ENCODE measurements around the gene ISOC2.
"Not testable (repeated sequence)": the region's sequence is repeated elsewhere in the genome, so short reads cannot be mapped to it uniquely, and the experiment has no call there.

The ISOC2 gene

GRCh38 chr19:55448175-55448490, 13.3 kb downstream of the ISOC2 start:
- not testable (repeated sequence) for DNase-seq

GRCh38 chr19:55447421-55448174, 13.8 kb downstream of the ISOC2 start:
- intact Hi-C loops (cut with DNase I): no loop called here
- peak; percentile 57 to 90 (median 78) for DNase-seq

More at GRCh38 chr19:55448175-55448490, 13.3 kb downstream of the ISOC2 start:
- intact Hi-C loops (cut with DNase I): not testable (repeated sequence)

GRCh38 chr19:55446060-55446459, 15.4 kb downstream of the ISOC2 start:
- no peak for DNase-seq
- intact Hi-C loops (cut with DNase I): no loop called here

GRCh38 chr19:55444646-55445045, 16.8 kb downstream of the ISOC2 start:
- peak in 8 of 42 donors; percentile 51 to 70 (median 59) for DNase-seq
- intact Hi-C loops (cut with DNase I): no loop called here

GRCh38 chr19:55443824-55444480, 17.5 kb downstream of the ISOC2 start:
- DNase-seq: no peak
- intact Hi-C loops (cut with DNase I): no loop called here

DNA sequence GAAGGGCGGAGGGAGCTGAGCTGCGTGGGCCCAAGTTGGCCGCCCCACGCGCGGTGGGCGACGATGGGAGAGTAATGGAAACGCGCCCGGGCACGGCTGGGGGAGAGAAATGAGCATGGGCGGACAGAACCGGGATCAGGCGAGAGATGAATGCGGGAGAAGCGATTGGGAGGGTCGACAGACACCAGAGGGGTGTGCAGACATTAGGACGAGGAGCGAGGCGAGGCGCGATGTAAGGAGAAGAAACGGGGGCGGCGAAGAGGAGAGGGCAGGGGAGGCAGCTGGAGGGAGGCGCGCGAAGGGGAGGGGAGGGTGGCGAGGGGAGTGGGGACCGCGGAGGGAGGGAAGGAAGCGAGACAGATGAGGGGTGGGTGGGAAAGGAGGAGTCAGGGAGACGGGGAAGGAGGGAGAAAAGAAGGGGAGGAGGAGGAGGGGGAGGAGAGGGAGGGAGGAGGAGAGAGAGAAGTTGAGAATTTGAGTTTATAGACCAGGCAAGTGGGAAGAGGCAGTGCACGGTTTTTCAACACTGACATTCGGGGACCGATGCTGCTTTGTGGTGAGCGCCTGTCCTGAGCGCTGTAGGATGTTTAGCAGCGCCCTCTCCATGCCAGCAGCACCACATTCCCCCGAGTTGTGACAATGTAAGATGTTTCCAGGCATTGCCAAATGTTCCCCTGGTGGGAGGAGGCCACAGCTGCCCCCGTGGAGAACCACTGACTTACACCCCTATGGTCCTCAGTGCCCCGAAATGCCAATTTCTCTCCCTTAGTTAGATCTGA, 18.2 kb downstream of the ISOC2 start, which contains the start of gene SHISA7:
Gene SHISA7 (minus strand): TSS at position 256 of the 779 bp plus-strand sequence. CDS start 437 bp downstream, outside the sequence.
- intact Hi-C loops (cut with DNase I): no loop called here
- peak in 36 of 42 donors; percentile 42 to 82 (median 65) for DNase-seq

DNA sequence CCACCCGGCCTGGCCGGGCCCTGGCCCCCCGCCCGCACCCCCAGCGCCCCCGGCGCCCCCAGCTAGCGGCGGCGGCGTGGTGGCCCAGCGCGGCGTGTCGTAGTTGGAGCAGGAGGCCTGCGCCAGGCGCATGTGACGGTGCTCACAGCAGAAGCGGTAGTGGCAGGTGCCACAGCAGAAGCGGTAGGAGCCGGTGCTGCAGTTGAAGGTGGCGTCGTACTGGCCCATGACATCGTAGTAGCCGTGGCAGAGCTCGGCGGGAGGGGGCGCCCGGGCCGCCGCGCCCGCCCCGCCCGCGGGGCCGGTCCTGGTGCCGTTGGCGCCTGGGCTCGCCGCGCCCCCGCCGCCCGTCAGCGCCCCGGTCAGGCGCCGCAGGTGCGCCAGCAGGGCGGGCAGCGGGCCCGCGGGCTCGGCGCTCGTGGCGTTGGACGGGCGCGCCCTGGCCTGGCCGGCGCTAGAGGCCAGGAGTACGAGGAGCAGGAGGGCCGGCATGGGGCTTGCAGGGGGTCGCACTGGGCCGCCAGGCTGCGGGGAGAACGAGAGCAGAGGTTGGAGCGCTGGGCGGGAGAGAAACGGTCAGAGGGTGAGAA, 19.0 kb downstream of the ISOC2 start:
- intact Hi-C loops (cut with DNase I): no loop called here
- peak in 13 of 42 donors; percentile 31 to 67 (median 54) for DNase-seq

GRCh38 chr19:55441692-55442321, 19.6 kb downstream of the ISOC2 start:
- peak in 22 of 42 donors; percentile 34 to 84 (median 58) for DNase-seq
- intact Hi-C loops (cut with DNase I): no loop called here

GRCh38 chr19:55441319-55441691, 20.1 kb downstream of the ISOC2 start:
- no peak for DNase-seq
- intact Hi-C loops (cut with DNase I): no loop called here

- intact Hi-C loops (cut with DNase I): no loop called here
- DNase-seq: peak in 3 of 42 donors; percentile 19 to 41 (median 25)
Observed at GRCh38 chr19:55440411-55441105, 20.9 kb downstream of the ISOC2 start.

DNA sequence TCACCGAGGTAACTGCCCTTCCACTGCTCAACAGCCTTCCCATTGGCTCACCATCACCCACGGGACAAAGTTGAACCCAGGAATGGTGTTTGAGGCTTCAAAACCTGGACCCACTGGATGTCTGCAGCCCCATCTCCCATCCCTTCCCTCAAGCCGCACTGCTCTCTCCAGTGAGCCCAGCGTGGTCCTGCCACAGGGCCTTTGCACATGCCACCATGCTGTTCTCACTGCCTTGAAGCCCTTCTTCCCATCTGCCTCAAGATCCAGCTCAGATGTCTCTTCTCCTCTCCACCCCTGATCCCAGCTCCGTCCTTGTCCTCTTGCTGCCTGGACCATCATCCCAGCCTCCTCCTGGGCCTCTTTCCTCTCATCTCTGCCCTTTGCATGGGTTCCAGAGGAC, 22.4 kb downstream of the ISOC2 start:
- intact Hi-C loops (cut with DNase I): no loop called here
- no peak for DNase-seq

DNA sequence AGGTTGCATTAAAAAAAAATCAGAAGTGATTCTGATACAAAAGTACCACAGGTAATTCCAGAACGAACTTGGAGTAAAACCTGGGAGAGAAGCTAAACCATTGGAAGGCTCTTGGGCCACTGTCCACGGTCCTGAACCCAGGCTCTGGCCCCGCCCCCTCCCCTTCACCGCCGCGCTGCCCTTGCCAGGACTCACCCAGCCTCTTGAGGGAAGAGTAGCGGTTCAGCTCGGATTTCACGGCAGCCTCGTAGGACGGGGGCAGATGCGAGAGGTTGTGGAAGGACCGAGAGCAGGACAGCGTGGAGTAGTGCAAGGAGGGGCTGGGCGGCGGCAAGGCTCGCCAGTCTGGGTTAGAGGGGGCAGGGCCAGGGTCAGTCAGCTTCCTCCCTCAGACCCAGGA, 24.0 kb downstream of the ISOC2 start:
- intact Hi-C loops (cut with DNase I): no loop called here
- DNase-seq: peak in 10 of 42 donors; percentile 43 to 86 (median 60)

GRCh38 chr19:55436847-55437246, 24.6 kb downstream of the ISOC2 start:
- intact Hi-C loops (cut with DNase I): no loop called here
- DNase-seq: no peak

- intact Hi-C loops (cut with DNase I): no loop called here
- no peak for DNase-seq
Observed at GRCh38 chr19:55435020-55435419, 26.4 kb downstream of the ISOC2 start.

GRCh38 chr19:55434356-55434919, 27.0 kb downstream of the ISOC2 start:
- intact Hi-C loops (cut with DNase I): no loop called here
- no peak for DNase-seq

DNA sequence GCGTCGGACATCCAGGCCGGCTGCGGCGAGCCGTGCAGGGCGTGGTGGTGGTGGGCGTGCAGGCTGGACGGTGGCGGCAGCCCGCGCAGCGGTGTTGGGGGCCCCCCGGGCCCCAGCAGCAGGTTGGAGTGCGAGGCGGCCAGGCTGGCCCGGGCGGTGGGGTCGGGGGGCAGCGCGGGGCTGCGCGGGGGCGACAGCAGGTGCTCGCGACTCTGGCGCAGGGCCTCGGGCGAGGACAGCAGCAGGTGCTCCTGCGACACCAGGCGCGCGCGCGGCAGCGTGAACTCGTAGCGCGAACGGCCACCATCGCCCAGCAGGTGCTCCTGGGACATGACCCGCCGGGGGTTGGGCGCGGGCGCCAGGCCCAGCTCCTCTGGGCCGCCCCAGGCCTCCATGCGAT, 28.1 kb downstream of the ISOC2 start:
- DNase-seq: no peak
- intact Hi-C loops (cut with DNase I): no loop called here

DNA sequence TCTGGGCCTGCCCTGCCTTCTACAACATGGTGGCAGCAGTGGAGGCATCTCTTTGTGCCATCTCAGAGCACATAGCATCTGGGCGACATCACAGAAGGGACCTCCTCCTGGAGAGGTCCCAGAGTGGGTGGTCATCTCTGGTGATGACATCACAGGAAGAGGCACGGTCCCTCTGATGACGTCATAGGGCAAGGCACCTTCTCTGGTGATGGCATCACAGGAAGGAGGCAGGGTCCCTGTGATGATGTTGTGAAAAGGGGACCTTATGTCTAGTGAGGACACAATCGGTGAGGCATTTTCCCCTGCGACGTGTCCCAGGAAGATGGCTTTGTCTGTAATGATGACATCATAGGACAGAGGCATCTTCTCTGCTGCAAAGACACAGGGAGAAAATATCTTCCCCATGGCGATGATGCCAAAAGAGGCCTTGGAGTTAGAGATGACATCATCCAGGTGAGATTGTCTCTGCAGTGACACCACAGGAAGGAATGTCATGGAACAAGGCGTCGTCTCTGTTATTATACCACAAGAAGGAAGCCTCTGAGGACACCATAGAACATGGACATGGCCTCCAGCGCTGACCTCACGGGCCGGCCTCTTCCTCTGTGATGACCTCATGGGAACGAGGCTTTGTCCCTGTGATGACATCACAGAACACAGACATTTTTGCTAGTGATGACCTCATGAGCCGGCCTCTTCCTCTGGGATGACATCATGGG, 29.0 kb downstream of the ISOC2 start:
- no peak for DNase-seq
- intact Hi-C loops (cut with DNase I): no loop called here
